SU-DHL-6 (cell line): ENCODE results near the gene MAP2K6.

Experiments used
- CTCF ChIP-seq: fragments of 200-600 bp; sonication (generic); IDR thresholded peaks from one replicate; pipeline ENCODE4 v1.5.1; 2017; ENCODE audit warnings: antibody characterized with exemption, mild to moderate bottlenecking, low read length, moderate library complexity; ENCODE audit not compliant: insufficient read depth, poor library complexity, severe bottlenecking
- EZH2phosphoT487 ChIP-seq: fragments of 200-600 bp; sonication (generic), shearing (Covaris generic); conservative IDR thresholded peaks from 2 replicates; pipeline ENCODE4 v1.6.1; 2018; ENCODE audit warnings: mild to moderate bottlenecking, antibody characterized with exemption, low read length, moderate library complexity, mixed read lengths

DNA sequence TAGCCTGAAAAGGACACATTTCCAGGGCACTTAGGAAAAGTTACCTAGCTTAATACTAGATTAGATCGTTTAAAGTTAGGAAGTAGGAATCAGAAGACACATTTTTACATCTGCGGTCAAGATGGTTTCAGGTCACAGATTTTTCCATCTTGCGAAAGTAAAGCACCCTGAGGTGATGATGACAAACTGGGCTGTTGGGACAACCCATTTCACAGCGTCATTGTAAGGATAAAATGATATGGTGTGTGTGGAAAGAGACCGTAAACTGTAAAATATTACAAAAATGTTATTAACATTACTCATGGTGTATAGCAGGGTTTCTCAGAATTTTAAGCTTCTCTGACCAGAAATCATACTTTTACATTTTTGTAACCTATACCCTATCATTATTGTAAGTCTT is 10.1 kb upstream of the MAP2K6 start:
- TF ChIP-seq CTCF (no peak), EZH2phosphoT487 (no peak)
